Measurements from ENCODE around the gene OR6K3.

OR6K3 gene

DNA sequence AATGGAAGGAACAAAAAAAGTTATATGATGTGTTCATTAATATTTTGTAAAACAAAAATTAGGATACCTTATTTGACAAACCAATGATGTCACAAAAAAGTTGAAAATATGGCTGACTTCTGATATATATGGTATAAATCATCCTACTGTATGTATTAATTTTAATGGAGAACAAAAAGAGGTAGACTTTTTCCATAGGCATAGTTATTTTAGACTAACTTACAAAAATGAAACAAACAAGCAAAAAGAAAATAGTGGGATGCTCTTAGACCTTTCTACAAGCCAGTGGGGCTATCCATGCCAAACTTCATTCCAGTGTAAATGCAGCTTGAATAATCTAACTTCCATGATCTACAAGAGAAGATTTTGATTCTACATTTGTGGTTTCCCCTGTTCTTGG, 33.5 kb downstream of the OR6K3 start:
- no peak for DNase-seq

DNA sequence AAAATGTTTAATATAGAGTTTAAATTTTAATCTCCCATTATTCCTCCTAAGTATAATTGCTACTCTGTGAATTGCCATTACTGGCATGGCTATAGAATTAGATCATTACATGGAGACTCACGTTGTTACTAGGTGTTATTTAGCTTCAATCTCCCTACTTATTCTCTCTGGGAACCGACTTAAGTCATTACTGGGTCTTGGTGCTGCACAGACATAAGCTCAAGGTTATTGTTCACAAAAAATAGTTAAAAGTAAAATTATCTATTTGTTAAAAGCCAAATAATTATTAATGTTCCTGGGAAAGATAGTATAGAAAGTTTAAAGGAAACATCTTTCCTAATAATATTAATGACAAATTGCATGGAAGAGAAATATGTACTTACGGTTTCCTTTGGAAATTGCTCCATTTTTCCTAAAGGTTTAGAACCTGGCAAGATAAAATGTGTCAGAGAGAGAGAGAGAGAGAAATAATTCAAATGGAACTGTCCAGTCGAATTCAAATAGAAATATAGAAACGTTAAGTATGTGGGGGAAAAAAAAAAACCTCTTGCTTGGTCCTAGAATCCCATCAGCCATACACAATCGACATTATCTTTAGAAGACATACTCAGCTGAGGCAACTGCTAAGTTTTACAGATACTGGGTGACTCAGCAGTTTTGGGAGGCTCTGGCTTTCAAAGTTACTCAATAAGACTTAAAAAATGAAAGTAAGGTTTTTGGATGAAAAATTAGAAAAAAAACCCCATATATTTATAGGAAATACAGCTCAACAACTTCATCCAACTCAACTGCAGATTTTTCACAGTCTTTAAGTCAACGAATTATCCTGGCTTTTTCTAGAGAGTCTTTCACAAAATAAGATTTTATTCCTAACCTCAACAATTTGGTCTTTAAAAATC, 34.2 kb downstream of the OR6K3 start, which contains the start of gene SPTA1:
SPTA1 (minus strand) TSS at position 605 of the 899 bp plus-strand sequence; CDS start at position 407, 198 bp downstream.
- no peak for DNase-seq

DNA sequence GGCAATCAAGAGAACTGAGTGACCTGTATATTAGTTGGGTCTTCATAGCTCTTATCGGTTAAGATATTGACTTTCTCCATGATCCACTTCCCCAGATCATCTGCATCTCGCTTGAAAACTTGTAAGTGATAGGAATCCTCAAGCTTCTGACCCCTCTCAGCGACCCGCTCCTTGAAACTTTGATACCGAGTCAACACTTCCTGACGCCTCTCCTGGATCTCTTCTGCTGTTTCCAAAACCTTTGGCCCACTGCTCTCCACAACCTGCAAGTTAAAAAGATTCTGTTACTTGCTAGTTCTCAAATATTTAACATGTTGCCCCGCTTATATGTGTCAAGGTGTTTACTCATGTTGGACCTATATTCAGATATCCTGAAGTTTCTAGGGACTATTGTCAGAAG, 35.4 kb downstream of the OR6K3 start:
- DNase-seq, result no peak

DNA sequence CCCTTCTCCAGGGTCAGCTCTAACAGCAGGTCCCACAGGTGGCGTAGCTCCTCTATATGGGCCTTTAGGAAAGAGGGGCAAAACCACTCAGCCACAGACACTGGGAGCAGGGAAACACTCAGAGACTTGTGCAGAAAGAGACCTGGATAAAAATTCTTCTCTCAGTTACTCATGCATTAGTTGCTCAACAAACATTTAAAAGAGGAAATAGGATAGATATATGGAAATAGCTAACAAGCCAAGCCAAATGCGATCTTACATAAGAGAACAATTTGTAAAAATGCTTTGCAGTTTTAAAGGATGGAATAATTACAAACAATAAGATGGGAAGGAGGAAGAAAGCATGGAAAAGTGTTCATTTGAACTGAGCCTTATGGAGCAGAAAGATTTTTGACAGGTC, 38.9 kb downstream of the OR6K3 start:
- DNase-seq, result no peak

DNA sequence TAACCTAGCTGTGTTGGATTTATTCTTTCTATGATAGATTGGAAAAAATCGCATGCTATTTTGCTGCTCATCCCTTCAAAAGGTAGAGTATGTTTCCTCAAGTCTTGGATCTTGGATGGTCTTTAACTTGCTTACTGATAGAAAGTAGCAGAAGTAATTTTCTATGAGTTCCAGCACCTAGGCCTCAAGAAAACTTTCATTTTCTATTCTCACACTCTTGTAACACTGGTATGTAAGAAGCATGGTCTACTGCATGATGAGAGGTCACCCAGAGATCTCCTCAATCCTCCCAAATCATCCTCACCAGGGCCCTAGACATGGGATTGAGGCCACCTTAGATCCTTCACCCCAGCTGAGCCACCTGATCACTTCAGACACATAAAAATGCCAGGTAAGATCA, 41.2 kb downstream of the OR6K3 start:
- no peak for DNase-seq

DNA sequence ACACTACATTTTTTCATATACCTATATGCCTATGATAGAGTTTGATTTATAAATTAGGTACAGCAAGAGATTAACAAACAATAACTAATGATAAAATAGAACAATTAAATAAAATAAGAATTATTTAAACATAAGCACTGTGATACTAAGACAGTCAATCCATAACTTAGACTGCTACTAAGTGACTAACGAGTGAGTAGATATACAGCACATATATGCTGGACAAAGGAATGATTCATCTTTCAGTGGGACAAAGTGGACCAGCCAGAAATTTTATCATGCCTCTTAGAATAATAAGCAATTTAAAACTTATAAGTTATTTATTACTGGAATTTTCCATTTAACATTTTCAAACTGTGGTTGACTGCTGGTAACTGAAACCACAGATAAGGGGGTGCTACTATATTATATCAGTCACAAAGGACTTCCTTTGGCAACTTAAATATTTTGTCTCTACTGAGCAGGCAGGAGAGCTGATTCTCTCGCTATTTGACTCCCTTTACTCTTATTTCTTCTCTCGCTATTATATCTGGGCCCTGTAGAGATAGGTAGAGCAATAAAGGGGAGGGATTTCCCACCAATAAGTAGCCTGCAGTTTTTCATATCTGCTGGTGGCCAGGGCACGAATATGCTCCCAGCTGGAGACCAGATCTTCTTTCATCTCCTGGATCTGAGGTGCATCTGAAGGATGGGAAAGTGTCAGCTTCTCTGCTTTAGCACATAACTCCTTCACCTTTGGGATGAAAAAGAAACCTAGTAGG, 44.8 kb downstream of the OR6K3 start:
- DNase-seq, result no peak

DNA sequence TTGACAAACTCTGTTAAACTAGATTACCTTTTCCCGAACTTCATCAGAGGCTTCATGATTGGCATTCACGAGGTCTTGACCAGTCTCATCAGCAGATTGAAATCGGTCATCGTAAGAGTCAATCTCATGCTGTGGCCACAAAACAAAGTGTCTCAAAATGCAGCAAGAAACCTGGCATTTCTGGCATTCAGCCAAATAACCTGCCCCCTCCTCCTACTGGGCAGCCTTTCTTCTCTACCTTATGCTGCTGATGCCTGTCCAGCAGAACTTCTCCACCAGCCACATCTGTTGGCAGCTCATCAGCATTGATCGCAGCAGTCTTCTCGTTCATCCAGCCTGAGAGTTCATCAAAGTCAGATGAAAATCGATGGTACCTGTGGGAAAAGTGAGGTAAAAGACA, 46.2 kb downstream of the OR6K3 start:
- DNase-seq, result no peak
